ENCODE measurements around the gene PLA2G4E. TPM values are rescaled to one million over a fixed set of nuclear protein-coding genes. Genes with fewer than 3 reads are reported as not detected.

Gene PLA2G4E
- total and polyA plus RNA-seq, 2 donors (not counting 1 experiment from before 2014, with no cell fraction given), result not detected

GRCh38 chr15:41954036-41954435, 66.8 kb downstream of the PLA2G4E start:
- no peak for DNase-seq (ENCODE audit: low read depth in 2 of 2)
- no peaks in the 10 kb centered on the region for H3K27me3 ChIP-seq (ENCODE audit: control insufficient read depth, insufficient read depth, low read length)
- no peaks in the 10 kb centered on the region for H4K20me1 ChIP-seq (ENCODE audit: control insufficient read depth, extremely low read depth, insufficient read depth, low read length)
- H3K4me1 ChIP-seq (ENCODE audit: control insufficient read depth, extremely low read depth, insufficient read depth, low read length), result peaks cover 7% of the 10 kb centered on the region
- H3K27ac ChIP-seq (ENCODE audit: insufficient read depth, low read length), result no peak overlapping the region
- H3K9me3 ChIP-seq (ENCODE audit: control insufficient read depth, insufficient read depth, low read depth, low read length), result no peaks in the 10 kb centered on the region
- H3K9ac ChIP-seq (ENCODE audit: insufficient read depth, low read length), result no peak overlapping the region
- H2AFZ ChIP-seq (ENCODE audit: low read length), result no peak overlapping the region
- peaks cover 21% of the 10 kb centered on the region for H3K79me2 ChIP-seq (ENCODE audit: control insufficient read depth, insufficient read depth, low read length)
- no peak overlapping the region for H3K4me2 ChIP-seq (ENCODE audit: extremely low read depth, insufficient read depth, low read length)
- no peak for TF ChIP-seq EZH2 (IDR thresholded peaks at IDR 0.05; ENCODE audit: low read length, missing control alignments)
- TF ChIP-seq CTCF (conservative IDR thresholded peaks at IDR 0.05 in 1 of 2, IDR thresholded peaks at IDR 0.05 in 1 of 2; ENCODE audit: low read depth in 1 of 2, low read length in 2 of 2), result no peak
- H3K4me3 ChIP-seq (replicated peaks in 1 of 4; ENCODE audit: control extremely low read depth in 1 of 4, insufficient read depth in 1 of 4, low read depth in 3 of 4, low read length in 4 of 4), result no peak overlapping the region
- peaks cover 8% of the 10 kb centered on the region for H3K36me3 ChIP-seq (ENCODE audit: control insufficient read depth, insufficient read depth, low read length)

GRCh38 chr15:41952013-41952563, 68.8 kb downstream of the PLA2G4E start:
- Histone ChIP-seq H4K20me1 (ENCODE audit: control insufficient read depth, extremely low read depth, insufficient read depth, low read length) (no peaks in the 10 kb centered on the region), H3K27me3 (ENCODE audit: control insufficient read depth, insufficient read depth, low read length) (no peaks in the 10 kb centered on the region), H3K79me2 (ENCODE audit: control insufficient read depth, insufficient read depth, low read length) (peaks cover 10% of the 10 kb centered on the region), H3K27ac (ENCODE audit: insufficient read depth, low read length) (no peak overlapping the region), H3K9me3 (ENCODE audit: control insufficient read depth, insufficient read depth, low read depth, low read length) (no peaks in the 10 kb centered on the region), H3K4me1 (ENCODE audit: control insufficient read depth, extremely low read depth, insufficient read depth, low read length) (peaks cover 7% of the 10 kb centered on the region), H3K4me3 (replicated peaks in 1 of 4; ENCODE audit: control extremely low read depth in 1 of 4, insufficient read depth in 1 of 4, low read depth in 3 of 4, low read length in 4 of 4) (no peak overlapping the region), H3K36me3 (ENCODE audit: control insufficient read depth, insufficient read depth, low read length) (peaks cover 8% of the 10 kb centered on the region), H3K4me2 (ENCODE audit: extremely low read depth, insufficient read depth, low read length) (no peak overlapping the region), H2AFZ (ENCODE audit: low read length) (no peak overlapping the region), H3K9ac (ENCODE audit: insufficient read depth, low read length) (no peak overlapping the region)
- TF ChIP-seq EZH2 (IDR thresholded peaks at IDR 0.05; ENCODE audit: low read length, missing control alignments) (no peak), CTCF (conservative IDR thresholded peaks at IDR 0.05 in 1 of 2, IDR thresholded peaks at IDR 0.05 in 1 of 2; ENCODE audit: low read depth in 1 of 2, low read length in 2 of 2) (no peak)
- DNase-seq (ENCODE audit: low read depth in 2 of 2), result no peak

- H3K4me2 ChIP-seq (ENCODE audit: extremely low read depth, insufficient read depth, low read length), result no peak overlapping the region
- peaks cover 14% of the 10 kb centered on the region for H3K79me2 ChIP-seq (ENCODE audit: control insufficient read depth, insufficient read depth, low read length)
- no peaks in the 10 kb centered on the region for H3K9me3 ChIP-seq (ENCODE audit: control insufficient read depth, insufficient read depth, low read depth, low read length)
- H4K20me1 ChIP-seq (ENCODE audit: control insufficient read depth, extremely low read depth, insufficient read depth, low read length), result no peaks in the 10 kb centered on the region
- H2AFZ ChIP-seq (ENCODE audit: low read length), result no peak overlapping the region
- H3K27me3 ChIP-seq (ENCODE audit: control insufficient read depth, insufficient read depth, low read length), result no peaks in the 10 kb centered on the region
- H3K36me3 ChIP-seq (ENCODE audit: control insufficient read depth, insufficient read depth, low read length), result peaks cover 8% of the 10 kb centered on the region
- TF ChIP-seq CTCF (conservative IDR thresholded peaks at IDR 0.05 in 1 of 2, IDR thresholded peaks at IDR 0.05 in 1 of 2; ENCODE audit: low read depth in 1 of 2, low read length in 2 of 2), result no peak
- no peak for TF ChIP-seq EZH2 (IDR thresholded peaks at IDR 0.05; ENCODE audit: low read length, missing control alignments)
- H3K9ac ChIP-seq (ENCODE audit: insufficient read depth, low read length), result no peak overlapping the region
- H3K27ac ChIP-seq (ENCODE audit: insufficient read depth, low read length), result no peak overlapping the region
- no peak for DNase-seq (ENCODE audit: low read depth in 2 of 2)
- H3K4me1 ChIP-seq (ENCODE audit: control insufficient read depth, extremely low read depth, insufficient read depth, low read length), result peaks cover 9% of the 10 kb centered on the region
- no peak overlapping the region for H3K4me3 ChIP-seq (replicated peaks in 1 of 4; ENCODE audit: control extremely low read depth in 1 of 4, insufficient read depth in 1 of 4, low read depth in 3 of 4, low read length in 4 of 4)
Measured at GRCh38 chr15:41951571-41951970, 69.3 kb downstream of the PLA2G4E start.

All from fibroblast of lung (primary cell).